ENCODE measurements around the gene LMAN1L. TPM values are rescaled to one million over a fixed set of nuclear protein-coding genes. Genes with fewer than 3 reads are reported as not detected.
A peak's percentile ranks its signal among the peaks of the same experiment; 100 is the strongest.

Gene LMAN1L
- total and polyA plus RNA-seq, 4 donors = 0.08 TPM; not detected in 3

GRCh38 chr15:74777769-74778598 lies 34.7 kb upstream of the LMAN1L start:
- TF ChIP-seq ATF3 (IDR thresholded peaks at IDR 0.05) = no peak
- TF ChIP-seq NR2F2 (IDR thresholded peaks at IDR 0.05) = peak; percentile 60
- TF ChIP-seq ZBTB33 (IDR thresholded peaks at IDR 0.05) = no peak
- H3K9ac ChIP-seq (ENCODE audit: low read depth in 1 of 2, low read length in 2 of 2) = no peak overlapping the region
- WGBS = 79% methylated on average over 6 of the region's 6 CpGs
- H3K4me3 ChIP-seq (ENCODE audit: low read depth in 1 of 3, low read length in 3 of 3) = no peak overlapping the region
- peak overlapping the region; percentile 21 to 44 for H3K27ac ChIP-seq (ENCODE audit: low read depth in 1 of 2, low read length in 2 of 2)
- DNase-seq (ENCODE audit: low spot score) = no peak
- no peaks in the 10 kb centered on the region for H3K36me3 ChIP-seq (ENCODE audit: control insufficient read depth in 4 of 4, insufficient read depth in 3 of 4, low read depth in 1 of 4, low read length in 3 of 4)
- H3K27me3 ChIP-seq (ENCODE audit: control insufficient read depth in 4 of 4, insufficient read depth in 4 of 4, low read length in 3 of 4) = no peaks in the 10 kb centered on the region
- H3K4me1 ChIP-seq (ENCODE audit: control insufficient read depth in 4 of 4, insufficient read depth in 4 of 4, low read length in 3 of 4) = peaks cover 19 to 40% (median 30%) of the 10 kb centered on the region in 4 donors
- no peaks in the 10 kb centered on the region for H3K9me3 ChIP-seq (ENCODE audit: control insufficient read depth in 4 of 4, low read length in 3 of 4)

DNA sequence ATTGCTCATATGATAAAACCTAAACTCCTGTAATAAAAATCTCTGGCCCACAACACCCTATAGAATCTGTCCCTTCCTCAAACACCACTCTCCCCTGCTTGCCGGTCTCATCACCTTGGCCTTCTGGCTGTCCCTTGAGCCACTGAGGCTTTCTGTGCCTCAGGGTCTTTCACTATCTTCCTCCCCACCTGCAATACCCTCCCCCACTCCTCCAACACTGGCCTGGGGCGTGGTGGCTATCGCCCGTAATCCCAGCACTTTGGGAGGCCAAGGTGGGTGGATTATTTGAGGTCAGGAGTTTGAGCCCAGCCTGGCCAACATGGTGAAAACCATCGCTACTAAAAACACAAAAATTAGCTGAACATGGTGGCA lies 34.0 kb upstream of the LMAN1L start:
- H3K27me3 ChIP-seq (ENCODE audit: control insufficient read depth in 4 of 4, insufficient read depth in 4 of 4, low read length in 3 of 4) = no peaks in the 10 kb centered on the region
- 96% methylated on average over 5 of the region's 5 CpGs for WGBS
- H3K36me3 ChIP-seq (ENCODE audit: control insufficient read depth in 4 of 4, insufficient read depth in 3 of 4, low read depth in 1 of 4, low read length in 3 of 4) = no peaks in the 10 kb centered on the region
- H3K27ac ChIP-seq (ENCODE audit: low read depth in 1 of 2, low read length in 2 of 2) = peak overlapping the region; percentile 6 to 82
- no peak for DNase-seq (ENCODE audit: low spot score)
- no peak overlapping the region for H3K4me3 ChIP-seq (ENCODE audit: low read depth in 1 of 3, low read length in 3 of 3)
- H3K4me1 ChIP-seq (ENCODE audit: control insufficient read depth in 4 of 4, insufficient read depth in 4 of 4, low read length in 3 of 4) = peaks cover 19 to 46% (median 34%) of the 10 kb centered on the region in 4 donors
- TF ChIP-seq SP1 (IDR thresholded peaks at IDR 0.05) (no peak), ZBTB33 (IDR thresholded peaks at IDR 0.05) (no peak), HNF4A (conservative IDR thresholded peaks at IDR 0.05) (no peak), NR2F2 (IDR thresholded peaks at IDR 0.05) (no peak), YY1 (IDR thresholded peaks at IDR 0.05) (no peak), FOXA2 (IDR thresholded peaks at IDR 0.05) (no peak), RXRA (IDR thresholded peaks at IDR 0.05) (no peak)
- no peaks in the 10 kb centered on the region for H3K9me3 ChIP-seq (ENCODE audit: control insufficient read depth in 4 of 4, low read length in 3 of 4)
- no peak overlapping the region for H3K9ac ChIP-seq (ENCODE audit: low read depth in 1 of 2, low read length in 2 of 2)

- no peaks in the 10 kb centered on the region for H3K36me3 ChIP-seq (ENCODE audit: control insufficient read depth in 4 of 4, insufficient read depth in 3 of 4, low read depth in 1 of 4, low read length in 3 of 4)
- no peaks in the 10 kb centered on the region for H3K27me3 ChIP-seq (ENCODE audit: control insufficient read depth in 4 of 4, insufficient read depth in 4 of 4, low read length in 3 of 4)
- WGBS = 39% methylated on average over 7 of the region's 7 CpGs
- no peak overlapping the region for H3K9ac ChIP-seq (ENCODE audit: low read depth in 1 of 2, low read length in 2 of 2)
- TF ChIP-seq RAD21 (IDR thresholded peaks at IDR 0.05) (no peak), RXRA (IDR thresholded peaks at IDR 0.05) (no peak), ZBTB33 (IDR thresholded peaks at IDR 0.05) (no peak), EGR1 (IDR thresholded peaks at IDR 0.05; ENCODE audit: low read depth in 2 of 2) (no peak), YY1 (IDR thresholded peaks at IDR 0.05) (no peak), JUND (IDR thresholded peaks at IDR 0.05) (no peak), FOXA2 (IDR thresholded peaks at IDR 0.05) (no peak), HNF4A (conservative IDR thresholded peaks at IDR 0.05) (no peak), FOXA1 (IDR thresholded peaks at IDR 0.05) (no peak), ATF3 (IDR thresholded peaks at IDR 0.05) (no peak), TAF1 (conservative IDR thresholded peaks at IDR 0.05) (no peak), GABPA (IDR thresholded peaks at IDR 0.05 in 1 of 2, conservative IDR thresholded peaks at IDR 0.05 in 1 of 2) (no peak)
- peaks cover 21 to 53% (median 40%) of the 10 kb centered on the region in 4 donors for H3K4me1 ChIP-seq (ENCODE audit: control insufficient read depth in 4 of 4, insufficient read depth in 4 of 4, low read length in 3 of 4)
- H3K4me3 ChIP-seq (ENCODE audit: low read depth in 1 of 3, low read length in 3 of 3) = no peak overlapping the region
- DNase-seq (ENCODE audit: low spot score) = no peak
- peak overlapping the region; percentile 82 to 90 for H3K27ac ChIP-seq (ENCODE audit: low read depth in 1 of 2, low read length in 2 of 2)
- no peaks in the 10 kb centered on the region for H3K9me3 ChIP-seq (ENCODE audit: control insufficient read depth in 4 of 4, low read length in 3 of 4)
Observed at GRCh38 chr15:74779162-74779648, 33.4 kb upstream of the LMAN1L start.
